ENCODE measurements around the gene ACP3. TPM values are rescaled to one million over a fixed set of nuclear protein-coding genes. Genes with fewer than 3 reads are reported as not detected.

The ACP3 gene
- total and polyA plus RNA-seq, 12 donors: 0.48 to 30.8 (median 7.4) TPM

DNA sequence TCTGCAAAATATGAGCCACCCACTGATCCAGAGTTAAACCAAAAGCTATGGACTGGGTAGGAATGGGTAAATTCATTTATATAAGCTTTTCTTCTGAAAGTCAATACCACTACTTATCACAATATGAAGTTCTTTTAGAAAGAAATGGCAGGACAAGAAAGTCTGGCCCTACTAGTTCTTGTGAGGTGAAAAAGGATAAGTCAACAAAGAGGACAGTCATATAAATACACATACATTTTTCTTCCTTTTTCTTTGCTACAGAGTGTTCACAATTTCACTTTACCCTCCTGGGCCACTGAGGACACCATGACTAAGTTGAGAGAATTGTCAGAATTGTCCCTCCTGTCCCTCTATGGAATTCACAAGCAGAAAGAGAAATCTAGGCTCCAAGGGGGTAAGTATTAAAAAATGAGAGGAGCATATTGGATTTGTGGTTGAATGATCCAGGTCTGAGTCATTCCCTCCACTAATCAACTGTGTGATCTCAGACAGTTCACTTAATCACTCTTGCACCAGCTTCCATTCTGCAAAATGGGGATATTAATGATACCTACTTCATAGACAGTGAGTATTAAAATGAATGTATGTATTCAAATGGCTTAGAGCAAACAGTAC lies 27.6 kb downstream of the ACP3 start:
- H3K4me1 ChIP-seq (replicated peaks in 1 of 2): peaks cover 0 to 4% of the 10 kb centered on the region in 2 donors
- no peak for DNase-seq
- H3K9me3 ChIP-seq (replicated peaks in 1 of 3): no peaks in the 10 kb centered on the region
- no peaks in the 10 kb centered on the region for H3K36me3 ChIP-seq (replicated peaks in 1 of 2)
- no peaks in the 10 kb centered on the region for H3K27me3 ChIP-seq
- no peak overlapping the region for H3K4me3 ChIP-seq
- TF ChIP-seq, protein P1, sequence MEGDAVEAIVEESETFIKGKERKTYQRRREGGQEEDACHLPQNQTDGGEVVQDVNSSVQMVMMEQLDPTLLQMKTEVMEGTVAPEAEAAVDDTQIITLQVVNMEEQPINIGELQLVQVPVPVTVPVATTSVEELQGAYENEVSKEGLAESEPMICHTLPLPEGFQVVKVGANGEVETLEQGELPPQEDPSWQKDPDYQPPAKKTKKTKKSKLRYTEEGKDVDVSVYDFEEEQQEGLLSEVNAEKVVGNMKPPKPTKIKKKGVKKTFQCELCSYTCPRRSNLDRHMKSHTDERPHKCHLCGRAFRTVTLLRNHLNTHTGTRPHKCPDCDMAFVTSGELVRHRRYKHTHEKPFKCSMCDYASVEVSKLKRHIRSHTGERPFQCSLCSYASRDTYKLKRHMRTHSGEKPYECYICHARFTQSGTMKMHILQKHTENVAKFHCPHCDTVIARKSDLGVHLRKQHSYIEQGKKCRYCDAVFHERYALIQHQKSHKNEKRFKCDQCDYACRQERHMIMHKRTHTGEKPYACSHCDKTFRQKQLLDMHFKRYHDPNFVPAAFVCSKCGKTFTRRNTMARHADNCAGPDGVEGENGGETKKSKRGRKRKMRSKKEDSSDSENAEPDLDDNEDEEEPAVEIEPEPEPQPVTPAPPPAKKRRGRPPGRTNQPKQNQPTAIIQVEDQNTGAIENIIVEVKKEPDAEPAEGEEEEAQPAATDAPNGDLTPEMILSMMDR (IDR thresholded peaks at IDR 0.05): no peak
- no peak for TF ChIP-seq POLR2A (IDR thresholded peaks at IDR 0.05)
- no peak overlapping the region for H3K27ac ChIP-seq
- intact Hi-C loops (cut with DNase I): loop anchor here (5.0 kb wide), 1 partner anchor 87 kb away; no protein-coding TSS in a partner anchor

DNA sequence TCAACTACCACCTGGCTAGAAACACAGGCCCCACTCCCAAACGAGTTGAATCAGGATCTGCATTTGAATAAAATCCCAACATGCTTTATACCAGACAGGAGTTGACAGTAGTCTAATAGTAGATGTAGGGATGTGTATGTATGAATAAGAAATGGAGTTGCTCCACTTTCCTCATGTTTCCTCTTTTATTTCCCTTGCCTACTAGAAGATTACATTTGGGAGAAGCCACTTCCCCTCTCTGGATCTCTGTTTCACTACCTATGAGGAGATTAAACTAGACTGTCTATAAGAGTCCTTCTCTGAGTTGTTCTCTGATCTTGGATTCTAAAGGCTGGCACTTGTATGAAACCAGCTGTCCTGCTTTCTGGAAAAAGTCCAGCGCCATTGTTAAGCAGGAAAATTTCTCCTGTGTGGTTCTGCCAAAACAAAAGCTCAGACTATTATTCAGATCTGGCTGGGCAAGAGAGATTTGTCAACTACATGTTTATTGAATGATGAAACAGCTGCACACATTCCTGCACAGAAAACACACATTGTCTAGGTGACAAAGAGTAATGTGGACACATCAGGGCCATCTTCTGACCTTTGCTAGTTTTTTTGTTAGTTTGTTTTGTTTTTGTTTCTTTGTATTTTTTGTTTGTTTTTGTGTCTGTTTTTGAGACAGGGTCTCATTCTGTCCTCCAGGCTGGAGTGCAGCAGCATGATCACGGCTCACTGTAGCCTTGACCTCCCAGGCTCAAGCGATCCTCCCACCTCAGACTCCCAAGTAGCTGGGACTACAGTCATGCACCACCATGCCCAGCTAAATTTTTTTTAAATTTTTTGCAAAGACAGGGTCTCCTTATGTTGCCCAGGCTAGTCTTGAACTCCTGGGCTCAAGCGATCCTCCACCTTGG lies 29.9 kb downstream of the ACP3 start:
- Histone ChIP-seq H3K27me3 (no peaks in the 10 kb centered on the region), H3K4me1 (replicated peaks in 1 of 2) (peaks cover 0 to 4% of the 10 kb centered on the region in 2 donors), H3K9me3 (replicated peaks in 1 of 3) (no peaks in the 10 kb centered on the region), H3K36me3 (replicated peaks in 1 of 2) (no peaks in the 10 kb centered on the region), H3K4me3 (no peak overlapping the region), H3K27ac (peak overlapping the region in 2 of 5 donors; percentile 5 to 13)
- TF ChIP-seq, protein P1 (IDR thresholded peaks at IDR 0.05): no peak
- no peak for TF ChIP-seq POLR2A (IDR thresholded peaks at IDR 0.05)
- peak; percentile 28 to 82 (median 63) for DNase-seq
- intact Hi-C loops (cut with DNase I): no loop called here
- 51 to 67% (median 57%) methylated on average over 5 of the region's 5 CpGs for WGBS, 4 donors

DNA sequence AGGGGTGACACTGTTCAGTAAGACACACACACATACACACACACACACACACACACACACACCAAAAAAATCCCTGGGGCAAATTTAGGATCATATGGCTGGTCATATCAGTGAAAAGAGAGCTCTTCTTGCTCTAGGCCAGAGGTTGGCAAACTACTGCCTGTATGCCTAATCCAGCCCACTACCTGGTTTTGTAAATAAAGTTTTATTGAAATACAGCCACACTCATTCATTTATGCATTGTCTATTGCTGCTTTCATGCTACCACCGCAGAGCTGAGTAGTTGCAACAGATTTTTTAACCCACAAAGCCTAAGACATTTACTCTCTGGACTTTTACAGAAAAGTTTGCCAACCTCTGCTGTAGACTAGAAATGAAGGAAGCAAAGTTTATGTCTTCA lies 30.6 kb downstream of the ACP3 start:
- TF ChIP-seq, protein P1 (IDR thresholded peaks at IDR 0.05): no peak
- TF ChIP-seq POLR2A (IDR thresholded peaks at IDR 0.05): no peak
- Histone ChIP-seq H3K9me3 (replicated peaks in 1 of 3) (no peaks in the 10 kb centered on the region), H3K4me3 (no peak overlapping the region), H3K27ac (no peak overlapping the region), H3K27me3 (no peaks in the 10 kb centered on the region), H3K36me3 (replicated peaks in 1 of 2) (no peaks in the 10 kb centered on the region), H3K4me1 (replicated peaks in 1 of 2) (no peaks in the 10 kb centered on the region)
- DNase-seq: no peak
- WGBS, 4 donors: 25 to 95% (median 69%) methylated on average over 1 of the region's 1 CpG
- intact Hi-C loops (cut with DNase I): no loop called here

DNA sequence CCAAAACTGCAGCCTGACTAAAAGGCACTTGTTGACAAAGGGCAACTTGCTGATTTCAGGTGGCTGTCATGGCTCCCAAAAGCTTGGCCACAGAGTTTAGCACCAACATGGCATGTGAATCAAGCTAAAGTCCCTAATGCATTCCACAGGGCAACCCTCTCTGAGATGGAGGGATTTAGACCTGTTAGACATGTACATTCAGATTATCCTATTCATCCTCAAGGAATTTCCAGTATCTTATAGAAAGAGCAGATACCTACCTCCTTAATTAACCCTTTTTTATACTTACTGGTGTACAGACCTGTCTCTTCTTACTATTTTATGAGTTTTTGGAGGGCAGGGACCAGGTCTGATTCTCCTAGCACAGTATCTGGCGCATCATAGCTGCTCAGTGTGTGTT lies 31.3 kb downstream of the ACP3 start:
- intact Hi-C loops (cut with DNase I): no loop called here
- DNase-seq: no peak
- H3K4me3 ChIP-seq: no peak overlapping the region
- TF ChIP-seq, protein P1 (IDR thresholded peaks at IDR 0.05): no peak
- TF ChIP-seq POLR2A (IDR thresholded peaks at IDR 0.05): no peak
- no peaks in the 10 kb centered on the region for H3K4me1 ChIP-seq (replicated peaks in 1 of 2)
- H3K9me3 ChIP-seq (replicated peaks in 1 of 3): no peaks in the 10 kb centered on the region
- WGBS, 4 donors: 100% methylated on average over 1 of the region's 1 CpG
- no peaks in the 10 kb centered on the region for H3K27me3 ChIP-seq
- no peak overlapping the region for H3K27ac ChIP-seq
- H3K36me3 ChIP-seq (replicated peaks in 1 of 2): no peaks in the 10 kb centered on the region
